ENCODE measurements around the gene AGAP1. TPM values are rescaled to one million over a fixed set of nuclear protein-coding genes. Genes with fewer than 3 reads are reported as not detected.

AGAP1 gene
- total RNA-seq (2014; rRNA removed; shearing (Covaris generic)) = 15.4 and 23.4 TPM in 2 replicates

- peaks cover 22% of the 10 kb centered on the region for H3K4me1 ChIP-seq (replicated peaks)
- peak within 1 kb of the TSS; percentile 98 for H3K4me3 ChIP-seq
- DNase-seq (ENCODE audit: low read depth in 1 of 2, low spot score in 2 of 2) = peak; percentile 57 to 89
- no peaks in the 10 kb centered on the region for H3K9me3 ChIP-seq (replicated peaks)
- H3K27ac ChIP-seq = peak within 1 kb of the TSS; percentile 82
- no peaks in the 10 kb centered on the region for H3K27me3 ChIP-seq (replicated peaks)
- H3K36me3 ChIP-seq = peaks cover 5% of the 10 kb centered on the region
Measured at GRCh38 chr2:235493775-235494715, at the start of gene AGAP1. TSS of gene AGAP1 (plus strand) at chr2:235494043.

GRCh38 chr2:235444101-235444597 is 49.7 kb upstream of the AGAP1 start:
- Histone ChIP-seq H3K9me3 (replicated peaks) (no peaks in the 10 kb centered on the region), H3K4me1 (replicated peaks) (no peaks in the 10 kb centered on the region), H3K27ac (no peak overlapping the region), H3K27me3 (replicated peaks) (no peaks in the 10 kb centered on the region), H3K4me3 (no peak overlapping the region), H3K36me3 (no peaks in the 10 kb centered on the region)
- no peak for DNase-seq (ENCODE audit: low read depth in 1 of 2, low spot score in 2 of 2)

DNA sequence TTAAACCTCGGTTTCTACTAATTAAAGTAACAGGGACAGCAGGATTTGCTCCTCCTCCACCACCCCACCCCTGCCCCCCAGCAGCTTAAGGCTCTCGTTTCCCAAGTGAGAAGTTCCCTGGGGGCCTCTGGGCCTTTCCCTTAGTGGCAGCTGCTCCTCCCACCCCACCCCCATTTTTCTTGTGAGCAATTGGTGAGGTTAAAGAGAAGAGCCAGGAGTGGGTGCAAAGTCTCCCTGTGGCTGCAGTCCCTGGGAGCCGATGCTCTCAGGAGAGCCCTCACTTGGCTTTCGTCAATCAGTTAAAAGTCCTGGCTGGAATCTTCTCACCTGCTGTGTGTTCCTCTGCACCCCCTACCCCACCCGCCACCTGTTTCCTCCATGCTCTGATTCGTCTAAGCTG is 48.7 kb upstream of the AGAP1 start:
- no peaks in the 10 kb centered on the region for H3K4me1 ChIP-seq (replicated peaks)
- no peaks in the 10 kb centered on the region for H3K27me3 ChIP-seq (replicated peaks)
- H3K4me3 ChIP-seq = no peak overlapping the region
- H3K9me3 ChIP-seq (replicated peaks) = no peaks in the 10 kb centered on the region
- DNase-seq (ENCODE audit: low read depth in 1 of 2, low spot score in 2 of 2) = no peak
- H3K27ac ChIP-seq = no peak overlapping the region
- no peaks in the 10 kb centered on the region for H3K36me3 ChIP-seq

- H3K4me3 ChIP-seq = no peak overlapping the region
- DNase-seq (ENCODE audit: low read depth in 1 of 2, low spot score in 2 of 2) = no peak
- no peak overlapping the region for H3K27ac ChIP-seq
- no peaks in the 10 kb centered on the region for H3K4me1 ChIP-seq (replicated peaks)
- 0 out of 2 replicates have a peak, but pooled peaks cover 2% of the 10 kb centered on the region for H3K27me3 ChIP-seq (replicated peaks)
- H3K9me3 ChIP-seq (replicated peaks) = peaks cover 2% of the 10 kb centered on the region; the same call in 1 of the 2 replicates
- no peaks in the 10 kb centered on the region for H3K36me3 ChIP-seq
Measured at GRCh38 chr2:235446082-235446481, 47.8 kb upstream of the AGAP1 start.

DNA sequence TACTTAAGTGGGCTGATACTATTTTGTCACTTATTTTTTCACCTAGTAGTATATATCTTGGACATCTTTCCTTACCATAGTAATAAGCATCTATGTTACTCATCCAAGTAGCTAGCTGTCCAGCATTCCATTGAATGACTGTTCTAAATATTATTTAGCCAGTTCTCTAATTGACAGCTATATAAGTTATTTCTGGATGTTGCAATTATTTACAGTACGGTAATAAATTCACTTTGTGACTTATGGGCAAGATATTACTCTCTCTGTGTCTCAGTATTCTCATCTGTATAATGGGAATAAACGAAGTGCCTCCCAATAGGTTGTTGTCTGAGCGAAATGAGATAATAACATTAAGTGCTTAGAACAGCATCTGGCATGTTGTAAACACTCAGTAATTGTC is 46.6 kb upstream of the AGAP1 start:
- Histone ChIP-seq H3K4me1 (replicated peaks) (no peaks in the 10 kb centered on the region), H3K27ac (no peak overlapping the region), H3K4me3 (no peak overlapping the region), H3K9me3 (replicated peaks) (peaks cover 4% of the 10 kb centered on the region; the same call in 1 of the 2 replicates), H3K27me3 (replicated peaks) (0 out of 2 replicates have a peak, but pooled peaks cover 2% of the 10 kb centered on the region), H3K36me3 (no peaks in the 10 kb centered on the region)
- no peak for DNase-seq (ENCODE audit: low read depth in 1 of 2, low spot score in 2 of 2)

DNA sequence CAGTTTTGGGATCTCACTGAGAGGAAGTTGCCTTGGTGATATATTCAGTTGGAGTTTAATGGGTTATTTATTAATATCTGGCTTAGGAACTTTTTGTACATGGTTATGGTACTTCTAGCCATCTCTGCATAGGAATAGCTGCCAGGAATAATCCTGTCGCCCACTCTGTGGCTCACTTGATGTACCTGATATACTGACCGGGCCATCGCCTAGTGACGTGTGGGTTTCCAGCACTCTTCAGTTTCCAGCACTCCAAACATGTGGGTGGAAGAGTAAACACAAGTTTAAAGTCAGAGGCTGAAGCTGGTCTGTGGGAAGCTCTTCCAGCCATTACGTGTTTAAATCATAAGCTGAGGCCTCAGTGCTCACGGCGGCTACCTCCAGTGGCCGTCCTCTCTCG is 44.3 kb upstream of the AGAP1 start:
- Histone ChIP-seq H3K4me1 (replicated peaks) (no peaks in the 10 kb centered on the region), H3K4me3 (no peak overlapping the region), H3K27me3 (replicated peaks) (0 out of 2 replicates have a peak, but pooled peaks cover 2% of the 10 kb centered on the region), H3K27ac (no peak overlapping the region), H3K9me3 (replicated peaks) (peaks cover 4% of the 10 kb centered on the region; the same call in 1 of the 2 replicates), H3K36me3 (no peaks in the 10 kb centered on the region)
- DNase-seq (ENCODE audit: low read depth in 1 of 2, low spot score in 2 of 2) = no peak

- Histone ChIP-seq H3K4me1 (replicated peaks) (no peaks in the 10 kb centered on the region), H3K4me3 (no peak overlapping the region), H3K27me3 (replicated peaks) (0 out of 2 replicates have a peak, but pooled peaks cover 2% of the 10 kb centered on the region), H3K9me3 (replicated peaks) (peaks cover 4% of the 10 kb centered on the region; the same call in 1 of the 2 replicates), H3K27ac (no peak overlapping the region), H3K36me3 (no peaks in the 10 kb centered on the region)
- no peak for DNase-seq (ENCODE audit: low read depth in 1 of 2, low spot score in 2 of 2)
Measured at GRCh38 chr2:235453605-235454151, 40.2 kb upstream of the AGAP1 start.

DNA sequence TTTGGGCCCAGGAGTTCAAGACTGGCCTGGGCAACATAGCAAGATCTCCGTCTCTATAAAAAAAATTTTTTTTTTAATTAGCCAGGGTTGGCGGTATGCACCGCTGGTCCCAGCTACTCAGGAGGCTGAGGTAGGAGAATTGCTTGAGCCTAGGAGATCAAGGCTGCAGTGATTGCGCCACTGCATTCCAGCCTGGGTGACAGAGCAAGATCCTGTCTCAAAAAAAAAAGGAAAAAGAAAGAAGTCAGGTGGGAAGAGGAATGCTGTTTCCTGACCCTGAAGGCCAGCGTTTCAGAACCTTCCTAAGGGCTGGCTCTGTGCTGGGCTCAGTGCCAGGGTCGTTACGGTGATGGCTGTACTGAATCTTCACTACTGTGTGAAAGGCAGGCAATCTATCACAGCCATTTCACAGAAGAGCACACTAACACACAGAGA is 35.0 kb upstream of the AGAP1 start:
- H3K36me3 ChIP-seq = no peaks in the 10 kb centered on the region
- no peaks in the 10 kb centered on the region for H3K27me3 ChIP-seq (replicated peaks)
- H3K27ac ChIP-seq = no peak overlapping the region
- H3K9me3 ChIP-seq (replicated peaks) = no peaks in the 10 kb centered on the region
- no peak for DNase-seq (ENCODE audit: low read depth in 1 of 2, low spot score in 2 of 2)
- H3K4me1 ChIP-seq (replicated peaks) = no peaks in the 10 kb centered on the region
- H3K4me3 ChIP-seq = no peak overlapping the region

DNA sequence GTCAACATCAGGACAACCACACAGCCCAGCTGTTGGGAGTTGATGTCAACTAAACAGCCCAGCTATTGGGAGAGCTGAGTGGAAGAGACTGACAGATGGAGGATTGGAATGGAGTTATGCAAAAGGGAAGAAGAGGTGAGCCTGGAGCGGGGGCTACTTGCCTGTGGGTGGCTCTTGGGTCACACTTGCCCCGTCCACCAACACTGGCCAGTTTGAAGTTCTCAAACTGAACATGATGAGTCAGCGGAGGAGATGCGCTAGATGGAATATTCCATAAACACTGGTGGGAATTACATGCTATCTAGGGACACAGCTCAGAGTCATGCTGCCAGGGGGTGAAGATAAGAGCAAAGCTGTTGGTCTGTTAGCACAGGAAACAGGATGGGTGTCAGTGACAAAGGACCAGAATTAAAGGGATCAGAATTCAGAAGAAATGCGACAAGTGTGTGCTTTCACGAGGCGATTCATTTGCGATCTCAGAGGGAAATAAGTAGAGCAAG is 33.2 kb upstream of the AGAP1 start:
- no peak for DNase-seq (ENCODE audit: low read depth in 1 of 2, low spot score in 2 of 2)
- no peaks in the 10 kb centered on the region for H3K27me3 ChIP-seq (replicated peaks)

GRCh38 chr2:235461763-235462414 is 32.0 kb upstream of the AGAP1 start:
- DNase-seq (ENCODE audit: low read depth in 1 of 2, low spot score in 2 of 2) = no peak
- Histone ChIP-seq H3K27ac (no peak overlapping the region), H3K4me1 (replicated peaks) (no peaks in the 10 kb centered on the region), H3K9me3 (replicated peaks) (no peaks in the 10 kb centered on the region), H3K27me3 (replicated peaks) (no peaks in the 10 kb centered on the region), H3K36me3 (no peaks in the 10 kb centered on the region), H3K4me3 (no peak overlapping the region)

More for the DNA sequence above, 33.2 kb upstream of the AGAP1 start:
- Histone ChIP-seq H3K36me3 (no peaks in the 10 kb centered on the region), H3K27ac (no peak overlapping the region), H3K4me3 (no peak overlapping the region), H3K9me3 (replicated peaks) (no peaks in the 10 kb centered on the region), H3K4me1 (replicated peaks) (no peaks in the 10 kb centered on the region)

DNA sequence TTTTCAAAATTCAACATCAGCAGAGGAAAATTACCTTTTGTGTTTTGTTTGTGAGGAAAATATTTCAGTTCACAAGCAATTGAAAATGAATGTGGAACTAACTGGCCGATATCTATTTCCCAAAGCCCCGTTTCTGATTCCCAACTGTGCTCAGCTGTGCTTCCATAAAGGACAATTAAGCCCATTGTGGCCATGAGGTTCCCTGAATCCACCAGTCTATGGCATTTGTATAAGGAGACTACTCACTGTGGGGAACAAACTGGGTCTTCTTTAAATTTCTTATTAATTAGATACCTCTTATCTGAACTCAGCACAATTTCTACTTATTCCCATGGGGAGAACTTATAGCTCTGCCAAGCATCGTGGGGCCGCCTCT is 31.4 kb upstream of the AGAP1 start:
- H3K27ac ChIP-seq = no peak overlapping the region
- H3K27me3 ChIP-seq (replicated peaks) = no peaks in the 10 kb centered on the region
- no peaks in the 10 kb centered on the region for H3K9me3 ChIP-seq (replicated peaks)
- H3K4me1 ChIP-seq (replicated peaks) = no peaks in the 10 kb centered on the region
- H3K36me3 ChIP-seq = no peaks in the 10 kb centered on the region
- no peak for DNase-seq (ENCODE audit: low read depth in 1 of 2, low spot score in 2 of 2)
- H3K4me3 ChIP-seq = no peak overlapping the region

DNA sequence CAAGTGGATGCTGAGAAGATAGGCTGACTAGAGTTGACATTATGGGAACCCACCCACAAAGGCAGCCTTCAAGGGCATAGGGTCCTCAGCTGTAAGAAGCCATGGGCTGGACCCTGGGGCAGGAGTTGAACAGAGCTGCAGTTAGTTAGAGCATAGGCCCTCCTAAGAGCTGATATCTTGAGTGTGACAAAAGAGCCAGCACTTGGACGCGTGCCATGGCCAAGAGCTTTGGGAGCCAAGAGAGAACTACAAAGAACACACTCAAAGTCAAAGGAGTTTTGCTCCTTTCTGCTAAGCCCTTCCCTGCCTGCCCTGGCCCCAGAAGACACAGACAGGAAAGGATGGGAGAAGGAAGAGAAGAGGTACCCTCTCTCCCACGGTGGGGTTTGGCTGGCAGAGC is 29.9 kb upstream of the AGAP1 start:
- DNase-seq (ENCODE audit: low read depth in 1 of 2, low spot score in 2 of 2) = no peak

DNA sequence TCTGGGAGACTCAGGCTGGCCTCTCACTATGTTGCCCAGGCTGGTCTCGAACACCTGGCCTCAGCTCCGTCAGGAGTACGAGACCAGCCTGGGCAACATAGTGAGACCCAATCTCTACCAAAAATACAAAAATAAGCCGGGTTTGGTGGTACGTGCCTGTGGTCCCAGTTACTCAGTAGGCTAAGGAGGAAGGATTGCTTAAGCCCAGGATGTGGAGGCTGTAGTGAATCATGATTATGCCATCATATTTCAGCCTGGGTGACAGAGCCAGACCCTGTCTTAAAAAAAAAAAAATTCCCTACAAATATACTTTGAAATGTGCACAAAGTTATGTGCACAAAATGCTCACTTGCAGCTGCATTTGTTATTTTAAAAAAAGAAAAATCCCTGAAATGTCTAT is 26.3 kb upstream of the AGAP1 start:
- H3K4me3 ChIP-seq = no peak overlapping the region
- no peak for DNase-seq (ENCODE audit: low read depth in 1 of 2, low spot score in 2 of 2)
- H3K27me3 ChIP-seq (replicated peaks) = no peaks in the 10 kb centered on the region
- H3K4me1 ChIP-seq (replicated peaks) = peaks cover 11% of the 10 kb centered on the region
- no peak overlapping the region for H3K27ac ChIP-seq
- H3K9me3 ChIP-seq (replicated peaks) = no peaks in the 10 kb centered on the region
- H3K36me3 ChIP-seq = no peaks in the 10 kb centered on the region

More for the DNA sequence above, 29.9 kb upstream of the AGAP1 start:
- Histone ChIP-seq H3K4me1 (replicated peaks) (peaks cover 6% of the 10 kb centered on the region), H3K27ac (no peak overlapping the region), H3K36me3 (no peaks in the 10 kb centered on the region), H3K27me3 (replicated peaks) (no peaks in the 10 kb centered on the region), H3K4me3 (no peak overlapping the region), H3K9me3 (replicated peaks) (no peaks in the 10 kb centered on the region)
